Medulla oblongata (tissue), 1 donor: Measurements from ENCODE around the gene FN3KRP.
"Not testable (repeated sequence)": the region's sequence is repeated elsewhere in the genome, so short reads cannot be mapped to it uniquely, and the experiment has no call there.

Source experiments
- DNase-seq: peaks from one replicate; pipeline ENCODE4 v3.0.0-alpha.2; 2015; ENCODE audit errors: extremely low spot score

FN3KRP gene

DNA sequence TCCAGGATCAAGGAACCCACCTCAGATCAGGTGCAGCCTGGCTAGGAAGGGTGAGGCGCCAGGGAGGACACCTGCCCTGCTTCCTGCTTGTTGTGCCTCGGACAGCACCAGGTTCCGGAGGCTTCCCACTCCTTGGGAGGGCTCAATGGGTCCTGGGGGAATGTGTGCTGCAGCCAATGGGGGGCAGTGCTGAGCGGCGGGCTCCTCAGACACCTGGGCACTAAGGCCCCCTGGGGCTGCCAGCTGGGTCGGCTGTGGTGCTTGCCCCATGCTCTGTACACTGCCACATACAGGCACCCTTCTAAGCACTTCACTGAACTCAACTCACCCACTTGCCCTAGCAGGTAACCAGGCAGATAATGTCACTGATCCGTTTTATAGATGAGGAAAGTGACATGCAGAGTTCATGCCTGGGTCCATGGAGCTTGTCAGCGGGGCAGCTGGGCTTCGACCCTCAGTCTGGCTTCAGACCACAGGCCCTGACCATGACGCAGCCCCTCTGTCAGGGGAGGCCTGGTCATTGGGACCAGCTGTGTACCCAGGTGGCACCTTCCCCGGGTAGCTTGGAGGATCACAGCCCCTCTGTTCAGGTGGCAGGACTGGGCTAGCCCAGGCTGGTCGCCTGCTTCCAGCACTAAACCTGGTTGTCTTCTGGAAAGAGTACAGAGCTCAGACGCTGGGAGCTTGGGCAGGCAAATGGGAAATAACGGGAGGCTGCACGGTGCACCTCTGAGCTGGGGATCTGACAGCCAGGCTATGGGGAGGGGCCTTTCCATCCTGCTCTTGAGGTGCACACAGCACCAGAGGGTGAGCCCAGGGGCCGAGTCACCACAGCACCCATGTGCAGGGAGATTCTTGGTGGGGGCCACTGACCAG is 27.1 kb downstream of the FN3KRP start:
- no peak for DNase-seq

DNA sequence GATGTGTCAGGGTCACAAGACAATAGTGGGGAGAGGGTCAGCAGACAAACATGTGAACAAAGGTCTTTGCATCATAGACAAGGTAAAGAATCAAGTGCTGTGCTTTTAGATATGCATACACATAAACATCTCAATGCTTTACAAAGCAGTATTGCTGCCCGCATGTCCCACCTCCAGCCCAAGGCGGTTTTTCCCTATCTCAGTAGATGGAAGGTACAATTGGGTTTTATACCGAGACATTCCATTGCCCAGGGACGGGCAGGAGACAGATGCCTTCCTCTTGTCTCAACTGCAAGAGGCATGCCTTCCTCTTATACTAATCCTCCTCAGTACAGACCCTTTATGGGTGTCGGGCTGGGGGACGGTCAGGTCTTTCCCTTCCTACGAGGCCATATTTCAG is 28.2 kb downstream of the FN3KRP start:
- not testable (repeated sequence) for DNase-seq

GRCh38 chr17:82745524-82745923 is 29.0 kb downstream of the FN3KRP start:
- no peak for DNase-seq

DNA sequence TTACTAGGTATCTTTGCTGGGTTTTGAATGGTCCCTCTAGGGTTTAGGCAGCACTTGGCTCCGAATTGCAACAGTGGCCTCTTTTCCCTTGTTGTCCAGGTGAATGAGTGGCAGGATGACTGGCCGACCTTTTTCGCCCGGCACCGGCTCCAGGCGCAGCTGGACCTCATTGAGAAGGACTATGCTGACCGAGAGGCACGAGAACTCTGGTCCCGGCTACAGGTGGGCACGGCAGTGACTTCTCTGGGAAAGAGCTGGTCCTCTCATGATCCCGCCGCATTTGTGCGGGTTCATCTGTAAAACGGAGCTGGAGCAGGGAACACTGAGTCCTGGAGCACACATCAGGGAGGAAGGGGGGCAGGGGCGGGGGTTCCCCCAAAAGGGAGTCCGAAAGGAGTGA is 32.2 kb downstream of the FN3KRP start:
- DNase-seq = no peak

- DNase-seq = no peak
These were observed 33.9 kb downstream of the FN3KRP start for GRCh38 chr17:82750241-82750908.

DNA sequence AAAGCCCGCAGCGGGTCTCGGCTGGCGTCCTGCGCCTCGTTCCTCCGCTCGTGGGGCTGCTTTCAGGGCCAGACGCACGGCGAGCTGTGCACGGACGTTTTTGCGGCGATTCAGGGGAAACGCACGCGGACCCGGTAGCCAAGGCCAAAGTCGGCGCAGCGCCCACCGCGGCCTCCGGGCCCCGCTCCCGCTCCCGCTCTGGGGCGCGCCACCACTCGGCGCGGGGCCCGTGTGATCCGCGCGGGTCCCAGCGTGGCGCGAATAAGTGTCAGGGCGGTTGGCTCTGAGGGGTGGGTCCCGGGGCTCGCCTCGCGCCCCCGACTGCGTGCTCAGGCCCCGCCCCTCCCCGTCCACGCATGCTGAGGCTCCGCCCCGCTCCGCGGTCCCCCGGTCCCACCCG is 34.7 kb downstream of the FN3KRP start:
- no peak for DNase-seq

- DNase-seq = peak; percentile 86
These were observed 35.3 kb downstream of the FN3KRP start, which contains the start of gene TBCD for GRCh38 chr17:82751571-82752370. TBCD (plus strand) TSS chr17:82752065; CDS start chr17:82752194, 129 bp downstream.

DNA sequence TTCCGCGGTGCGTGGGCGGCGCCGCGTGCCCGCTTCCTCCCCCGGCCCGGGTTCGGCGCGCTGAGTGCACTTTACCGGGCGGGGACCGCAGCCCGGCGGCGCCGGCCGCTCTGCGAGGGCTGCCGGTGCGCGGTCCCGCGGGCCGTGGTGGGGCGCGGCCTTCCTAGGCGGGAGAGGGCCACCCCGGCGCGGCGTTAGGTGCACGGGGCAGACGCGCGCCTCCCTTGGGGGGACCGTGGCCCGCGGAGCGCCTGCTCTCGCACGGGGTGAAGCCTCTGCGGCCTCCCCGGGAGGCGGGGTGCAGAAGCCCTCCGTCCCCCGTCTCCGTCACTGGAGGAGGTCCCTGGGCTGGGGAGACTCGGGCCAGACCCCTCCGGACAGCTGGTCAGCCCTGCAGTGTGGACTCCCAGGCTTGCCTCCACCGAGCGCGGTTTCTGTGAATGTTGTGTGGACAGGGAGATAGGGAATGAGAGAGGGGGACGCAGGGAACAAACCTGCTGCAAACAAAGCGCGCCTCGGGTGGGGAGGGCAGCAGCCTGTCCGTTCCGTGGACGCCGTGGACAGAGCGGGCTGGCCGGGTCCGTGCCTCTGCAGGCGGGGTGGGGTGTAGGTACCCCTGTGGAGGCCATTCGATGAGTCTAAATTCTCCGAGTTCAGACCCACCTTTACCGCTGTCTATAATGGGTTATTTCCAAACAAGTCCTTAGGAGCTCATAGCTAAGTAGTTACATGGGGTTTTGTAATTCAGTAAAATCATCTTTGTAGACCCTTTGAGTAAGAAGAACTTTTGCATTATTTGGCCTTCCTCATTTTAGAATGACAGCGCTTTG is 36.1 kb downstream of the FN3KRP start:
- DNase-seq = no peak

DNA sequence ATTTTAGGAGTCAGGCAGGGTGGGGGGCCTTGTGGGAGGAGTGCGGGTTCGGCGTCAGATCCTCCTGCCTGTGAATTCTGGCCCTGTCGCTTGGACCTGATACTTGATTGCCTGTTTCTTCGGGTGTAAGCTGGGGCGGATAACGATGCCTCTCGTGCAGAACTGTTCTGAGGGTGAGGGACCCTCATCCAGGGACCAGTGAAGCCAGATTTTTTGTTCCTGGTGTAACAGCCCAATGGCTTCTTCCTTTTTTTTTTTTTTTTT is 36.6 kb downstream of the FN3KRP start:
- no peak for DNase-seq

DNA sequence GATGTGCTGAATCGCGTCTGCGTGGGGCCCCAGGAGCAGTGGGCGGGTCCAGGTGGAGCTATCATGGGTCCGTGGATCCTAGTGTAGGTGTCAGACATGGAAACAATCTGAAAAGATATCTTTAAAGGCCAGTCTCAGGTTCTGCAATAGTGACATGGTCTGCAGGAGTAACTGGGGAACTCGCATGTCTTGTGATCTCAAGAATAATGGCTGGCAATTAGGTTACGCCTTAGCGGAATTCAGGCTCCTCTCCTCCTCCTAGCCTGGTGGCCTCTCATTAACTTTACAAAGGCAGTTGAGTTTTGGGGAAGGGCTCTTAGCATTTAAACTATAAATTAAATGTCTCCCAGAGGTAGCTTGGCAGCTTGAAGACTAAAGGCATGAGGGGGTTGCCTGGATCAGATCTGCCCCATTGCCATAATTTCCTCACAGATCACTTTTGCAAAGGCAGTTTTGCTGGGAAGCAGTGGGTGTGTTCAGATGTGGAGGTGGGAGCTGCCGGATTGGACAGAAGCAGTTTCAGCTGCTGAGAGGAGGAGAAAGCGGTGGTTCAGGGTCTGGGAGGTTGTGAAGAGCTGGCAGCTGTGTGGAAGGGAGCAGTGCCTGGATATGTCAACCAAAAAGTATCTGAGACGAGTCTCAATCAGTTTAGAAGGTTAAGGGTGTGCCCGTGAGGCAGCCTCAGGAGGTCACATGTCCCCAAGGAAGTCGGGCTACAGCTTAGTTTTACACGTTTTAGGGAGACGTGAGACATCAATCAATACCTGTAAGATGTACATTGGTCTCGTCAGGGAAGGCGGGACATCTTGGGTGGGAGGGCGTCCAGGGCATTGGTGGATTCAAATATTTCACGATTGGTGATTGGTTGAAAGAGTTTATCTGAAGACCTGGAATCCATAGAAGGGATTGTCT is 38.0 kb downstream of the FN3KRP start:
- DNase-seq = no peak

DNA sequence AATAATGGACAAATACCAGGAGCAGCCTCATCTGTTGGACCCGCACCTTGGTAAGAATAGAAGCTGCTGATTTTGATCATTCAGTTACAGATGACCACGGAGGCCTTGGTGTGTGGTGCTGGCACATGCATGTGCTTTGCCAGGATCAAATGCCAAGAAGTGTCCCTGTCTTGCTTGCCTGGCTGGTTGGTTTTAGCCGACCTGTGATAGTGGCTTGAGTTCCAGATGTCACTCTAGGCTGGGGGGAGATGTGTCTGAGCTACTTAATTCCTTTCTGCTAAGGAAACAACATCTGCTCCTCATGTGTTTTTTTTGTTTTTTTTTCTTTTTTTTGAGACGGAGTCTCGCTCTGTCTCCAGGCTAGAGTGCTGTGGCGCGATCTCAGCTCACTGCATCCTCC is 39.7 kb downstream of the FN3KRP start:
- DNase-seq = no peak

- no peak for DNase-seq
These were observed 48.9 kb downstream of the FN3KRP start for GRCh38 chr17:82765371-82765770.

GRCh38 chr17:82767041-82767754 is 50.7 kb downstream of the FN3KRP start:
- peak; percentile 85 for DNase-seq

GRCh38 chr17:82769041-82769440 is 52.5 kb downstream of the FN3KRP start:
- DNase-seq = no peak

GRCh38 chr17:82772026-82772425 is 55.5 kb downstream of the FN3KRP start:
- no peak for DNase-seq

- not testable (repeated sequence) for DNase-seq
These were observed 58.0 kb downstream of the FN3KRP start for GRCh38 chr17:82774456-82774855.

GRCh38 chr17:82775001-82775823 is 58.7 kb downstream of the FN3KRP start:
- peak; percentile 46 for DNase-seq

GRCh38 chr17:82776454-82776853 is 59.9 kb downstream of the FN3KRP start:
- DNase-seq = no peak
